RWPE2 (cell line): ENCODE data around the gene LTN1.

ENCODE experiments used
- ATAC-seq: fragments of 200-7000 bp; cut with Tn5 transposase; 3 replicates; pipeline ENCODE4 v1.9.1; 2021; ENCODE audit warnings: low read depth
- DNase-seq: peaks from one replicate; pipeline ENCODE4 v3.0.0-alpha.2; 2020; ENCODE audit warnings: low spot score
- H3K27ac ChIP-seq: fragments of 450-650 bp; 2 replicates; pipeline ENCODE4 v1.5.1; 2017; ENCODE audit warnings: mild to moderate bottlenecking; ENCODE audit not compliant: poor library complexity, severe bottlenecking
- H3K27me3 ChIP-seq: fragments of 250-450 bp; sonication (Bioruptor Pico); 2 replicates; pipeline ENCODE4 v1.5.1; 2021; ENCODE audit warnings: mild to moderate bottlenecking, moderate library complexity; ENCODE audit not compliant: insufficient read depth, poor library complexity, severe bottlenecking
- H3K36me3 ChIP-seq: fragments of 250-450 bp; sonication (Bioruptor Pico); 2 replicates; pipeline ENCODE4 v1.5.1; 2020; ENCODE audit warnings: low read depth, mild to moderate bottlenecking, moderate library complexity
- H3K4me1 ChIP-seq: fragments of 250-450 bp; sonication (Bioruptor Pico); 2 replicates; pipeline ENCODE4 v1.5.1; 2021; ENCODE audit warnings: mild to moderate bottlenecking, moderate library complexity; ENCODE audit not compliant: insufficient read depth, poor library complexity, severe bottlenecking
- H3K4me3 ChIP-seq: fragments of 250-450 bp; sonication (Bioruptor Pico); 2 replicates; pipeline ENCODE4 v1.5.1; 2021; ENCODE audit warnings: mild to moderate bottlenecking, moderate library complexity; ENCODE audit not compliant: severe bottlenecking
- H3K9me3 ChIP-seq: fragments of 250-450 bp; sonication (Bioruptor Pico); 2 replicates; pipeline ENCODE4 v1.5.1; 2021; ENCODE audit warnings: mild to moderate bottlenecking, moderate library complexity; ENCODE audit not compliant: severe bottlenecking
- CTCF ChIP-seq: fragments of 450-650 bp; IDR thresholded peaks from one replicate; pipeline ENCODE4 v1.5.1; 2017; ENCODE audit warnings: mild to moderate bottlenecking, moderate library complexity; ENCODE audit not compliant: poor library complexity, severe bottlenecking

The LTN1 gene

GRCh38 chr21:28972398-28972797 lies 20.3 kb downstream of the LTN1 start:
- Histone ChIP-seq H3K27ac (no peak overlapping the region), H3K4me3 (no peak overlapping the region), H3K36me3 (peaks cover 81% of the 10 kb centered on the region), H3K27me3 (no peaks in the 10 kb centered on the region), H3K9me3 (no peaks in the 10 kb centered on the region), H3K4me1 (no peaks in the 10 kb centered on the region)
- no peak for ATAC-seq
- no peak for DNase-seq
- TF ChIP-seq CTCF: no peak

GRCh38 chr21:28971171-28971570 lies 21.5 kb downstream of the LTN1 start:
- Histone ChIP-seq H3K27me3 (no peaks in the 10 kb centered on the region), H3K4me1 (no peaks in the 10 kb centered on the region), H3K36me3 (peaks cover 84% of the 10 kb centered on the region), H3K4me3 (no peak overlapping the region), H3K9me3 (no peaks in the 10 kb centered on the region), H3K27ac (no peak overlapping the region)
- DNase-seq: no peak
- TF ChIP-seq CTCF: no peak
- no peak for ATAC-seq

GRCh38 chr21:28963831-28964230 lies 28.8 kb downstream of the LTN1 start:
- H3K4me3 ChIP-seq: no peak overlapping the region
- no peak for TF ChIP-seq CTCF
- no peak for DNase-seq
- no peak for ATAC-seq
- no peaks in the 10 kb centered on the region for H3K9me3 ChIP-seq
- no peaks in the 10 kb centered on the region for H3K27me3 ChIP-seq
- peaks cover 4% of the 10 kb centered on the region for H3K4me1 ChIP-seq
- H3K27ac ChIP-seq: no peak overlapping the region
- H3K36me3 ChIP-seq: peaks cover 80% of the 10 kb centered on the region

GRCh38 chr21:28962465-28962864 lies 30.2 kb downstream of the LTN1 start:
- Histone ChIP-seq H3K36me3 (peaks cover 79% of the 10 kb centered on the region), H3K27me3 (no peaks in the 10 kb centered on the region), H3K9me3 (no peaks in the 10 kb centered on the region), H3K27ac (no peak overlapping the region), H3K4me1 (peaks cover 4% of the 10 kb centered on the region), H3K4me3 (no peak overlapping the region)
- no peak for TF ChIP-seq CTCF
- DNase-seq (no peak), ATAC-seq (no peak)

GRCh38 chr21:28961927-28962326 lies 30.8 kb downstream of the LTN1 start:
- ATAC-seq (no peak), DNase-seq (no peak)
- H3K27ac ChIP-seq: no peak overlapping the region
- H3K27me3 ChIP-seq: no peaks in the 10 kb centered on the region
- H3K4me1 ChIP-seq: peaks cover 4% of the 10 kb centered on the region
- H3K9me3 ChIP-seq: no peaks in the 10 kb centered on the region
- H3K36me3 ChIP-seq: peaks cover 78% of the 10 kb centered on the region
- H3K4me3 ChIP-seq: no peak overlapping the region
- TF ChIP-seq CTCF: no peak
